Endothelial cell of umbilical vein (primary cell): ENCODE measurements around the gene RNU1-2. TPM values are rescaled to one million over a fixed set of nuclear protein-coding genes. Genes with fewer than 3 reads are reported as not detected.
"Not testable (repeated sequence)": the region's sequence is repeated elsewhere in the genome, so short reads cannot be mapped to it uniquely, and the experiment has no call there.

Experiments
- BruUV-seq: library from RNA; stranded (reverse); fragments of 400-500 nt; replicated peaks from 2 replicates; lab custom pipeline; 2021; lab: Mats Ljungman, UMichigan
- CTCF ChIA-PET: fragments of 300-600, 350-600 bp; sonication (Branson Sonifier 250); formaldehyde crosslinking; loops from one replicate; lab custom pipeline; 2021; ENCODE audit warnings: antibody characterized with exemption, inconsistent platforms; lab: Charles Lee
- POLR2A ChIA-PET: fragments of 300-600, 350-600 bp; sonication (Branson Sonifier 250); formaldehyde crosslinking; loops from one replicate; lab custom pipeline; 2021; ENCODE audit warnings: antibody characterized with exemption, inconsistent platforms; lab: Charles Lee
- DNase-seq: peaks from one replicate; pipeline ENCODE4 v3.0.0-alpha.2; 2011; ENCODE audit warnings: low read depth, low spot score
- FAIRE-seq: peaks from 2 replicates; lab custom pipeline; 2011; peaks lifted over from hg19 to GRCh38; lab: Jason Lieb, UNC
- H2AFZ ChIP-seq: 2 replicates; pipeline ENCODE4 v1.6.0; 2012; ENCODE audit warnings: low read depth, low read length, control low read depth, inconsistent platforms
- H3K27ac ChIP-seq: 2 replicates; pipeline ENCODE4 v1.5.1; 2011; ENCODE audit warnings: low read depth, mild to moderate bottlenecking, control low read depth, low read length, moderate library complexity; ENCODE audit not compliant: insufficient read depth
- H3K27me3 ChIP-seq, 2 experiments: 2 replicates each; pipeline versions ENCODE4 v1.6.0 to v1.6.1; 2011; ENCODE audit warnings: low read length in 2 of 2, mixed read lengths in 1 of 2; ENCODE audit not compliant: control insufficient read depth in 2 of 2, insufficient read depth in 2 of 2
- H3K36me3 ChIP-seq, 2 experiments: 2 replicates in 1 of 2; 3 replicates in 1 of 2; pipeline ENCODE4 v1.5.1; 2011; ENCODE audit warnings: low read length in 2 of 2, mild to moderate bottlenecking in 1 of 2, moderate library complexity in 1 of 2; ENCODE audit not compliant: control insufficient read depth in 2 of 2, insufficient read depth in 2 of 2; ENCODE audit errors: extremely low read depth in 1 of 2
- H3K4me1 ChIP-seq: 3 replicates; pipeline ENCODE4 v1.5.1; 2011; ENCODE audit warnings: mild to moderate bottlenecking, low read length; ENCODE audit not compliant: control insufficient read depth, insufficient read depth; ENCODE audit errors: extremely low read depth
- H3K4me2 ChIP-seq: 2 replicates; pipeline ENCODE4 v1.6.1; 2011; ENCODE audit warnings: low read length, control low read depth, mixed read lengths; ENCODE audit not compliant: insufficient read depth
- H3K4me3 ChIP-seq, 3 experiments: fragments of 200-600 bp in 1 of 3; sonication (generic), shearing (Covaris generic) in 1 of 3; replicated peaks in 1 of 3; 2 replicates each; pipeline ENCODE4 v1.5.1; 2011 to 2016; ENCODE audit warnings: control low read depth in 3 of 3, low read length in 3 of 3, mild to moderate bottlenecking in 2 of 3, inconsistent platforms in 1 of 3, low read depth in 1 of 3, moderate library complexity in 1 of 3; ENCODE audit not compliant: insufficient read depth in 1 of 3
- H3K79me2 ChIP-seq: 2 replicates; pipeline ENCODE4 v1.6.0; 2012; ENCODE audit warnings: low read length, inconsistent platforms; ENCODE audit not compliant: control insufficient read depth, insufficient read depth
- H3K9ac ChIP-seq: replicated peaks from 2 replicates; pipeline ENCODE3; 2011; ENCODE audit warnings: low read length, control low read depth; ENCODE audit not compliant: insufficient read depth; ENCODE audit errors: extremely low read depth
- H3K9me1 ChIP-seq: replicated peaks from 3 replicates; pipeline ENCODE4 v1.6.0; 2011; ENCODE audit warnings: mild to moderate bottlenecking, low read length; ENCODE audit not compliant: control insufficient read depth, insufficient read depth; ENCODE audit errors: extremely low read depth
- H3K9me3 ChIP-seq: replicated peaks from 2 replicates; pipeline ENCODE4 v1.5.1; 2012; ENCODE audit warnings: low read length, inconsistent platforms; ENCODE audit not compliant: control insufficient read depth, insufficient read depth
- H4K20me1 ChIP-seq: replicated peaks from 2 replicates; pipeline ENCODE3; 2011; ENCODE audit warnings: mild to moderate bottlenecking, low read length; ENCODE audit not compliant: control insufficient read depth, insufficient read depth; ENCODE audit errors: extremely low read depth
- GATA2 ChIP-seq: IDR thresholded peaks from 2 replicates; pipeline ENCODE4 v1.7.0; 2011; ENCODE audit warnings: low read depth, mild to moderate bottlenecking, moderate library complexity, mixed read lengths, low read length; ENCODE audit not compliant: insufficient read length, insufficient read depth
- MYC ChIP-seq: IDR thresholded peaks from one replicate; pipeline ENCODE4 v1.6.1; 2011; ENCODE audit warnings: mild to moderate bottlenecking, low read depth, low read length
- dilution Hi-C: fragments of 300-500 bp; cut with MboI; formaldehyde crosslinking; loops from one replicate; pipeline ENCODE4 v1.15.0; 2019; ENCODE audit warnings: low sequenced_read_pairs; ENCODE audit not compliant: extremely low pct_ligation_motif_present
- intact Hi-C: fragments of 100-400 bp; cut with micrococcal nuclease; formaldehyde crosslinking; loops from one replicate; pipeline ENCODE4 v1.10.0; 2022
- polyA plus RNA-seq, 4 experiments: library from polyadenylated mRNA; depleted of rRNA in 3 of 4; stranded (reverse) in 3 of 4; unstranded in 1 of 4; fragments of >200 nt; gene quantifications; 2 replicates each; pipeline versions ENCODE4 v1.2.1 to v1.2.3, GENCODE V29; 2011 to 2012; ENCODE audit warnings: missing spikeins in 1 of 4
- total RNA-seq: library from RNA; stranded (reverse); gene quantifications from 2 replicates; pipeline ENCODE4 v1.2.3, GENCODE V29; 2021
- TF ChIP-seq, protein P1 (sequence below), 2 donors: IDR thresholded peaks; 1 replicate in 1 of 2; 2 replicates in 1 of 2; pipeline ENCODE4 v1.5.1; 2011; ENCODE audit warnings: low read length in 2 of 2, mild to moderate bottlenecking in 2 of 2, moderate library complexity in 2 of 2, control low read depth in 1 of 2, inconsistent platforms in 1 of 2, low read depth in 1 of 2; ENCODE audit not compliant: insufficient read depth in 1 of 2; ENCODE audit errors: extremely low read depth in 1 of 2

RNU1-2 gene
- total and polyA plus RNA-seq, 2 donors (not counting 3 experiments of a cell fraction or from before 2014, with no cell fraction given): 206 to 1,319 TPM

DNA sequence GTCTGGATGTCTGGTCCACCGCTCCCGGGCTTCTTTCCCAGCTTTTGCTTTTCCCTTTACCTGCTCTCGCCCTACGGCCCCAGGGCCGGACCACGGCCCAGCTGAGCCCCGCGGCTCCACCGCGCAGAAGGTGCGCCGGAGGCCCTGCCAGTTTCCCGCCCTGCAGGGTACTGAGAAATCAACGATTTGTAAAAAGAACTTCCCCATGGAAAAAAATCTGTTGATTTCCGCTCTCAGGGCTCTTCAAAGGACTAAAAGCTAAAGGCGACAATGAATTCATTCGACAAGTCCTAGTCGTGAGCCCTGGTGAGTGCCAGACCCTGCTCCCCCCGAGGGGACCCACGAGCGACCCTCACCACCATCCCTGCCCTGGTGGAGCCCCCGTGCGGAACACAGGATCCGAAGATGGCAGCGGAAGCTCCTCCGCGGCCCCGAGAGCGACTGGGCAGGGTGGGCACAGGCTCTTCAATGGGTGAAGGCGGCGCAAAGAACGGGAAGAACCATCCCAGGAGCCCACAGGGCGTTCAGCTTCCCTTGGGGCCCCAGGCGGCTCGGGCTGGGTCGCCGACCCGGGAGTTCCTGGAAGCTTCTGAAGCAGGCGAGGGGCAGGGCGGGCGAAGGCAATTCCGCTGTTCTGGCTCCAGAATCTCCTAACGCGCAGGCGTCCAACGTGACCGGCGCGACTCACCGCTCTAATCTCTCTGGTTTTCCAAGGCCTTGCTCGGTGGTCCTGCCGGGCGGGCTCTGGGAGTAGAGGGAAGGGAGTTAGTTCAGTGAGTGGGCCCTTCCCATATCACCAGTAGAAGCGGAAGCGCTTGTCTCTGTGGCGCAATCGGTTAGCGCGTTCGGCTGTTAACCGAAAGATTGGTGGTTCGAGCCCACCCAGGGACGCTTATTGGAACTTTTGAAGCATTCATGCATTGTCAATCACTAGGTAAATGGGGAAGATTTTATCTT, 6.6 kb upstream of the RNU1-2 start:
- POLR2A ChIA-PET: interaction anchor here (0.7 to 0.9 kb wide), 2 partner anchors 16 to 268 kb away, joined by 5 read pairs; no protein-coding TSS in a partner anchor
- H3K4me2 ChIP-seq: peak overlapping the region; percentile 91
- no peaks in the 10 kb centered on the region for H3K79me2 ChIP-seq
- peaks cover 12% of the 10 kb centered on the region for H3K4me1 ChIP-seq
- H3K4me3 ChIP-seq: peak overlapping the region; percentile 51 to 93 (median 85)
- dilution Hi-C loops (no loop called here), intact Hi-C loops (loop anchor here (1.0 kb wide), 1 partner anchor 14 kb away; no protein-coding TSS in a partner anchor)
- no peaks in the 10 kb centered on the region for H3K36me3 ChIP-seq
- CTCF ChIA-PET: interaction anchor here (0.8 to 1.6 kb wide), 3 partner anchors 180 to 268 kb away, joined by 3 to 5 read pairs (median 4); no protein-coding TSS in a partner anchor
- no peaks in the 10 kb centered on the region for H3K9me1 ChIP-seq
- TF ChIP-seq MYC (no peak), GATA2 (peak; percentile 9)
- TF ChIP-seq, protein P1, sequence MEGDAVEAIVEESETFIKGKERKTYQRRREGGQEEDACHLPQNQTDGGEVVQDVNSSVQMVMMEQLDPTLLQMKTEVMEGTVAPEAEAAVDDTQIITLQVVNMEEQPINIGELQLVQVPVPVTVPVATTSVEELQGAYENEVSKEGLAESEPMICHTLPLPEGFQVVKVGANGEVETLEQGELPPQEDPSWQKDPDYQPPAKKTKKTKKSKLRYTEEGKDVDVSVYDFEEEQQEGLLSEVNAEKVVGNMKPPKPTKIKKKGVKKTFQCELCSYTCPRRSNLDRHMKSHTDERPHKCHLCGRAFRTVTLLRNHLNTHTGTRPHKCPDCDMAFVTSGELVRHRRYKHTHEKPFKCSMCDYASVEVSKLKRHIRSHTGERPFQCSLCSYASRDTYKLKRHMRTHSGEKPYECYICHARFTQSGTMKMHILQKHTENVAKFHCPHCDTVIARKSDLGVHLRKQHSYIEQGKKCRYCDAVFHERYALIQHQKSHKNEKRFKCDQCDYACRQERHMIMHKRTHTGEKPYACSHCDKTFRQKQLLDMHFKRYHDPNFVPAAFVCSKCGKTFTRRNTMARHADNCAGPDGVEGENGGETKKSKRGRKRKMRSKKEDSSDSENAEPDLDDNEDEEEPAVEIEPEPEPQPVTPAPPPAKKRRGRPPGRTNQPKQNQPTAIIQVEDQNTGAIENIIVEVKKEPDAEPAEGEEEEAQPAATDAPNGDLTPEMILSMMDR (IDR thresholded peaks at IDR 0.05; ENCODE audit: extremely low read depth in 1 of 2, insufficient read depth in 1 of 2, low read depth in 1 of 2, low read length in 2 of 2): peak; percentile 18 to 24
- TSS peak; percentile 92 for BruUV-seq
- no peaks in the 10 kb centered on the region for H3K9me3 ChIP-seq
- H3K27ac ChIP-seq: peak overlapping the region; percentile 52
- DNase-seq (peak; percentile 85), FAIRE-seq (peak; percentile 86)
- H2AFZ ChIP-seq: peak overlapping the region; percentile 98
- H4K20me1 ChIP-seq: no peaks in the 10 kb centered on the region
- peak overlapping the region; percentile 69 for H3K9ac ChIP-seq
- peaks cover 6 to 14% of the 10 kb centered on the region in 2 experiments for H3K27me3 ChIP-seq

DNA sequence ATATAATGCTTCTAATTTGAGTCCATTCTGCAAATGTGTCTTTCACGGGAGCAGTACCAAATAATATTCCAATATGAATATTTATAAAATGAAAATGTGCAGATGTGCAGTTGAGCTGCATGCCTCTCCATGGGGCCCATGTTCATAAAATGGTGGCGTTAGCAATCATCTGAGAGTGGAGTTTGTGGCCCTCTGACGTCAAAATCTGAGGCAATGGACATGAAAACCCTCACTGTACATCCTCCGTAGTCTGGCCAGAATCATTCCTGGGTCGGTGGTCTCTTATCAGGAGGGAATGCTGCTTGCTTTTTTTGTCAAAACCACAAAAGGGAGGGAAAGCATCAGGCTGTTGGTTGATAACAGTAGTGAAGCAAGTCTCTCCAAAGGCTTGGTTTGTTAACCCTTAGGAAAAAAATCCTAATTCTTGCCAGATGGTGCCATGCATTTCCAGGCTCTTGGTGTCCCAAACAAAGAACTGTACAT, 5.2 kb upstream of the RNU1-2 start:
- DNase-seq, H3K9me3 ChIP-seq, dilution Hi-C loops, H3K9ac ChIP-seq, H2AFZ ChIP-seq, BruUV-seq, H3K36me3 ChIP-seq, FAIRE-seq, H3K79me2 ChIP-seq, POLR2A ChIA-PET, H3K4me3 ChIP-seq, CTCF ChIA-PET, H3K27ac ChIP-seq, H3K27me3 ChIP-seq, H3K9me1 ChIP-seq, H4K20me1 ChIP-seq, intact Hi-C loops, H3K4me2 ChIP-seq: not testable (repeated sequence)
- peaks cover 12% of the 10 kb centered on the region for H3K4me1 ChIP-seq

DNA sequence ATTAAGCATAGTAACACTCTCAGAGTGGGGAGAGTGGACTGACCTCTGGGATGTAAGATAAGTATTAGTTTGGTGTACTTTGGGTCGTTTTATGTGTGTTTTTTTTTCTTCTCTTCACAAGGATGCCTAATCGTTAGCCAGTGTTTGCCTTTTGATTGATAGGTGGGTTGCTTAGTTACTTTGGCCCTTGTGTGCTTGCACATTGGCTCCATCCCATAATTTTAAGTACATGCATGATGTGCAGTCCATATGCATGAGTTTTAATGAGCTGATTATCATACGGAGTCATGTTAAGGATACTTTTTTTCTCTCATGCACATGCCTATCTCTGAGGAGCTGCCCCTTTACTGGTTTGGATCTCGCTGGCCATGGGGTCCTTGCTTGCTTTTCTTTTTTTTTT, 4.7 kb upstream of the RNU1-2 start:
- dilution Hi-C loops, BruUV-seq, H3K9ac ChIP-seq, H4K20me1 ChIP-seq, H3K9me1 ChIP-seq, H3K27ac ChIP-seq, H3K27me3 ChIP-seq, H3K4me3 ChIP-seq, H3K4me2 ChIP-seq, intact Hi-C loops, H3K36me3 ChIP-seq, CTCF ChIA-PET, H2AFZ ChIP-seq, H3K9me3 ChIP-seq, POLR2A ChIA-PET, DNase-seq, FAIRE-seq, H3K79me2 ChIP-seq: not testable (repeated sequence)
- H3K4me1 ChIP-seq: peaks cover 12% of the 10 kb centered on the region
